Mammary epithelial cell (primary cell): ENCODE data around the gene ERBB4.

ENCODE experiments used
- EZH2 ChIP-seq: IDR thresholded peaks from 2 replicates; pipeline ENCODE4 v1.6.1; 2012; ENCODE audit warnings: low read length, inconsistent platforms, borderline replicate concordance
- TF ChIP-seq, protein P1 (sequence below), 2 donors: IDR thresholded peaks in 1 of 2; conservative IDR thresholded peaks in 1 of 2; 2 replicates each; pipeline ENCODE4 v1.5.1; 2011 to 2012; ENCODE audit warnings: inconsistent platforms in 2 of 2, low read length in 2 of 2, mild to moderate bottlenecking in 2 of 2, control low read depth in 1 of 2, low read depth in 1 of 2; ENCODE audit not compliant: insufficient read depth in 1 of 2; ENCODE audit errors: extremely low read depth in 1 of 2

DNA sequence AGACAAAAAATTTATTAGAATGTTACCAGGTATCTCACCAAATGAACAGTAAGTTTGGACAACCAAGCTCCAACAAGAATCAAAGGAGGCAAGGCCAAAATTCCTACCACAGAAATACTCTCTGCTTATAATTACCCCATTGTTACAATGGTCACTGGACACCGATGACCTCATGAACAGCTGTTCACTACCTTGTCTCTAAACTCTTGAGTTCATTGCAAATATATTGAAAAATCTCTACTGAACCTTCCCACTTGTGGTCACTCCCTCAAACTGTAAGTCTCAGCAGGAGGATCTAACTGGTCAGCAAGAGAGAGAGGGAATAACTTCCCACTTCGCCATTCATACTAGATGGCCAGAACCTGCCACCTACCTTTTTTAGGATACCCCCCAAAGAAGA, 50.0 kb downstream of the ERBB4 start:
- TF ChIP-seq, protein P1, sequence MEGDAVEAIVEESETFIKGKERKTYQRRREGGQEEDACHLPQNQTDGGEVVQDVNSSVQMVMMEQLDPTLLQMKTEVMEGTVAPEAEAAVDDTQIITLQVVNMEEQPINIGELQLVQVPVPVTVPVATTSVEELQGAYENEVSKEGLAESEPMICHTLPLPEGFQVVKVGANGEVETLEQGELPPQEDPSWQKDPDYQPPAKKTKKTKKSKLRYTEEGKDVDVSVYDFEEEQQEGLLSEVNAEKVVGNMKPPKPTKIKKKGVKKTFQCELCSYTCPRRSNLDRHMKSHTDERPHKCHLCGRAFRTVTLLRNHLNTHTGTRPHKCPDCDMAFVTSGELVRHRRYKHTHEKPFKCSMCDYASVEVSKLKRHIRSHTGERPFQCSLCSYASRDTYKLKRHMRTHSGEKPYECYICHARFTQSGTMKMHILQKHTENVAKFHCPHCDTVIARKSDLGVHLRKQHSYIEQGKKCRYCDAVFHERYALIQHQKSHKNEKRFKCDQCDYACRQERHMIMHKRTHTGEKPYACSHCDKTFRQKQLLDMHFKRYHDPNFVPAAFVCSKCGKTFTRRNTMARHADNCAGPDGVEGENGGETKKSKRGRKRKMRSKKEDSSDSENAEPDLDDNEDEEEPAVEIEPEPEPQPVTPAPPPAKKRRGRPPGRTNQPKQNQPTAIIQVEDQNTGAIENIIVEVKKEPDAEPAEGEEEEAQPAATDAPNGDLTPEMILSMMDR (conservative IDR thresholded peaks at IDR 0.05 in 1 of 2, IDR thresholded peaks at IDR 0.05 in 1 of 2; ENCODE audit: extremely low read depth in 1 of 2, insufficient read depth in 1 of 2, low read depth in 1 of 2, low read length in 2 of 2): no peak
- TF ChIP-seq EZH2: no peak
